Hematopoietic multipotent progenitor cell treated with erythropoietin and hydrocortisone succinate and interleukin-3 and kit ligand, for 4 days (in vitro differentiated cells): ENCODE measurements around the gene NKG7.

ENCODE experiments used
- DNase-seq: peaks from one replicate; pipeline ENCODE4 v3.0.0-alpha.2; 2015

Gene NKG7

DNA sequence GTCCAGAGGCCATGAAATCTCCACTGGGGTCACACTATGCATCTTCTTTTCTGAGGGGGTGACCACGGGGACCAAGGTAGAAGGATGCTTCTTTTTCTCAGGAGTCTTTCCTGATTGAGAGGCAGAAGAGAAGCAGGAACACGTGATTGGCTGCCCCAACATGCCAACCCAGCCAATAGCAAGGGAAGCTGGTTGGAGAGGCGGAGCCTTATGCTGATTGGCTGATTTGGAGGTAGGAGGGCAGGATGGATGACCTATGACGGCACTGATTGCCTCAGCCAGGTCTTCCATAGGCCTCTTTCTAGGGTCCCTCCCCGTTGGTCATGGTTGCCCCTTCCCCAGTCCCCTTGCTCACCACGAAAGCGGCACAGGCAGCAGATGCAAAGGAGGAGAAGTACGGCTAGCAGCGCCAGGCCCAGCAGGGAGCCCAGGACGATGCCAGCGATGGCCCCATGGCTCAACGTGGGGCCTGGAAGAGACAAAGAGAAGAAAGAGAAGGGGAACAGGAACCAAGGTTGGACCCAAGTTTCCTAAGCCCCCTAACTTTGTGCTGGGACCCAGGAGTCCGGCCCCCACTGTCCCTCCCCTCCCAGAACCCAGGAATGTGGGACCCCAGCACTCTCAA lies 38.5 kb downstream of the NKG7 start:
- DNase-seq, result peak; percentile 32

DNA sequence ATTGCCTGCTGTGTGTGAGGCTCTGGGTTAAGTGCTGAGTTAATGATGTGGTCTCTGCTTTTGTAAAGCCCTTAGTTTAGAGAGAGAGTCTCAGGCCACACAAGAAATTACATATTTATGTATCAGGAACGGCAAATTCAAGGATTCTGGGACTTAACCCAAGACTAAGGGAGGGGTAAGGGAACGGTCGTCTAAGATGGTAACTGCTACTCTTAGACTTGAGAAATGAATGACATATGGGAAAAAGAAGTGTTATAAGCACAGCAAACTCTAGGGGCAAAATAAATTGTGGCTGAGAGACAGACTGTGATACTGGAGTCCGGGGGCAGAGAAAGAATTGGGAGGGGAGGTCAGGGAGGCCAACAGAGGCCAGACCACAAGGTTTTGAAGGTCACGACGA lies 40.7 kb downstream of the NKG7 start:
- DNase-seq, result no peak

DNA sequence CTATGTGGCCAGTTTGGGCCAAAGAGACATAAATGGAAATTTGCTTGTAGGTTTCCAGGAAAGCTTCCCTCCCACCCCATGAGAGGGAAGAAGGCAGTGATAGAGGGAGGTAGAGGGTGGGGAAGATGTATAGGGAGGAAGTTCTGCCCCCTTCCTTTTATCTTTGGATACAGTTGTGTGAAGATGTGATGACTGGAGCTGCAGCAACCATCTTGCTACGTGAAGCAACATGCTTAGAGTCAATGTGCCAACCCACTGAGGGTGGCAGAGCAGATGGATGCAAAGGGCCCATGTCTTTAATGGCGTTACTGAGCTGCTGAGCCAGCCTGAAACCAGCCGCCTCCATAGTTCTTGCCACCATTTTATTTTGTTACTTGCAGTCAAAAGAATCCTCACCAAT lies 41.3 kb downstream of the NKG7 start:
- DNase-seq, result no peak

DNA sequence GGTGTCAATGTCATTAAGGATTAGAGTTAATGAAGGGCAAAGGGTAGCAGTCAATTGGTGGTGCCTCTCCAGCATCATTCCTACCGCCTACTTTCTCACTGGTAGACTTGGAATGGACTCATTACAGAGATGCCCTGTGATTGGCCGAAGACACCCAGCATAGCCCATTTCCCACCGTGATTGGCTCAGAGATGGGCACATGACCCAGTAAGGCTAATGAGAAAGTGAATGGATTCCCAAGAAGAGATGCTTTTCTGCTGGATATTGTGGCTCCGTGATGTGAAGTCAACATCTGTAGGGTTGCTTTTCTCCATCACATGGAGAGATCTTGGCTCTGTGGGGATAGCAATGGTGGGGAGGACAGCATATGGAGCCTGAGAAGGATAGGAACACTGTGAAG lies 42.1 kb downstream of the NKG7 start:
- DNase-seq, result no peak

DNA sequence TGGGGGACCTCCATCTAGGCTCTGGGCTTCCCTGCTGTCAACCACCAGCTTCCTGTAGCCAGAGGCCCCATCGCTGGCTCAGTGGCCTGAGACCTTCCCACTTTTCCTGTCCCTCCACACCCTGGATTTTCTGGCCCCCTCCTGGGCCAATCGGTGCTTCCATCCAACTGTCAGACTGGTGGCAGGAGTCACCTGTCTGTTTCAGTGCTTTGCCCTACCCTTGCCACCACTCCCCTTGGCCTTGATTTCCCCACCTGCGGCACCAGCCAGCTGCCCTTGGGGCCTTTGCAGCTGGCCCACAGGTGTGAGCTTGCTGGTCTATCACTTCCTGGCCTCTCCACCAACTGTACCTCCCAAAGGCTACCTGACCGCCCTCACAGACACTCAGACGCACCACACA lies 43.0 kb downstream of the NKG7 start:
- no peak for DNase-seq

DNA sequence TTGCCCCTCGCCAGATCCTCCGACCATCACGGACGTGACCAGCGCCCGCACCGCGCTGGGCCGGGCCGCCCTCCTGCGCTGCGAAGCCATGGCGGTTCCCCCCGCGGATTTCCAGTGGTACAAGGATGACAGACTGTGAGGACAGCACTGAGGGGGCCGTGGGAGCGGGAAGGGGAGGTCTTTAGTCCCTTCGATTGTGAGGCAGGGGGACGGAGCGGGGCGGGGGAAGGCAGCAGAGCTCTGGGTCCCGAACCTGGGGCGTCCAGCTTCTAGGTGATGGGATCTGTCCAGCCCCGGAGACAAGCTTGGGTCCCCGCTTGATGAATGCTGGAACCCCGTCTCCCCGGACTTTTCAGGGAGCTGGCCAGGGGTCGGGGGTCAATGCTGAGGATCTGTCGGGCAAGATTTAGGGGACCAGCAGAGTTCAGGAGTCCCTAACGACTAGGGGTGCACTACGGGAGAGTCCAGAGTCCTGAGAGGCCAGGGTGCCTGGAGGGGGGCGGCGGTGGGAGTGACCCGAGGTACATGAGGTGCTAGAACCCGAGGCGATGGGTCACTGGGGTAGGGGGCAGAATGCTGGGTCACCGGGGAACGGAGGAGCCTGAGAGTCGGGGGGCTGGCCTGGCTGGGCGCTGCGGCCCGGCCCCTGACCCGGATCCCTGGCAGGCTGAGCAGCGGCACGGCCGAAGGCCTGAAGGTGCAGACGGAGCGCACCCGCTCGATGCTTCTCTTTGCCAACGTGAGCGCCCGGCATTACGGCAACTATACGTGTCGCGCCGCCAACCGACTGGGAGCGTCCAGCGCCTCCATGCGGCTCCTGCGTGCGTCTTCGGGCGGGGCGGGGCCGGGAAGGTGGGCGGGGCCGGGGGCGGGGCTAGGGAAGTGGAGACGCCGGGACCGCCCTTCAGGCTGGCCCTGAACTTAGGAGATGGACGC lies 45.1 kb downstream of the NKG7 start:
- peak; percentile 92 for DNase-seq

DNA sequence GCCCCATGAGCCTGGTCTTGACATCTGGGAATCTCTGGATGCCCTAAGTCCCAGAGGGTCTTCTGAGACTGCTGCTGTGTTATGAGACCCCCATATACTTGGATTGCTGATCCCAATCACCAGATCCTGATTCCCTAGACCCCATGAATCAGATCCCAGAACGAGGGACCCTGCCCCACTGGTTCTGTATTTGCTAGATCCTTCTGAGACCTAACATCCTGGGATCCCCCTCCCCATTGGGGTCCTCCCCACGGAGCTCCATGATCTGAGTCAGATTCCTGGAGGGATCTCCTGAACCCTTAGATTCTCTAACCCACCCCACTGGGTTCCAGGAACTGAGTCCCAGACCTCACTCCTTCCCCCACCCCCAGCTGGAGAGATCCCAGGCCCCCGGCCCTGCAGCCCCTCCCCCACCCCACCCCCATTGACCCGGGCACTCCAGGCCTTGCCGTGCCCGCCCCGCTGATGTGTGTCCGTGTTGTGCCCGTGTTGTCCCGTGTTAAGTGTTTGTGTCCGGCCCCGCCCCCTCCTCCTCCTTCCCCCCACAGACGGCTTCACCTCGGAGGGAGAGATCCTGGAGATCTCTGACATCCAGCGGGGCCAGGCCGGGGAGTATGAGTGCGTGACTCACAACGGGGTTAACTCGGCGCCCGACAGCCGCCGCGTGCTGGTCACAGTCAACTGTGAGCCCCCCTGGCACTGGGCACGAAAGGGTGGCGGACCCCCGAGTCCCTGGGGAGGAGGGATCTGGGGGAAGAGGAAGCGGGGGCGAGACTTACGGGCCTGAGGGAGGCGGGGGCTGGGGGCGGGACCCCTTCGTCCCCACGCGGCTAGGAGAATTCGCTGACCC lies 46.0 kb downstream of the NKG7 start:
- DNase-seq, result peak; percentile 25

DNA sequence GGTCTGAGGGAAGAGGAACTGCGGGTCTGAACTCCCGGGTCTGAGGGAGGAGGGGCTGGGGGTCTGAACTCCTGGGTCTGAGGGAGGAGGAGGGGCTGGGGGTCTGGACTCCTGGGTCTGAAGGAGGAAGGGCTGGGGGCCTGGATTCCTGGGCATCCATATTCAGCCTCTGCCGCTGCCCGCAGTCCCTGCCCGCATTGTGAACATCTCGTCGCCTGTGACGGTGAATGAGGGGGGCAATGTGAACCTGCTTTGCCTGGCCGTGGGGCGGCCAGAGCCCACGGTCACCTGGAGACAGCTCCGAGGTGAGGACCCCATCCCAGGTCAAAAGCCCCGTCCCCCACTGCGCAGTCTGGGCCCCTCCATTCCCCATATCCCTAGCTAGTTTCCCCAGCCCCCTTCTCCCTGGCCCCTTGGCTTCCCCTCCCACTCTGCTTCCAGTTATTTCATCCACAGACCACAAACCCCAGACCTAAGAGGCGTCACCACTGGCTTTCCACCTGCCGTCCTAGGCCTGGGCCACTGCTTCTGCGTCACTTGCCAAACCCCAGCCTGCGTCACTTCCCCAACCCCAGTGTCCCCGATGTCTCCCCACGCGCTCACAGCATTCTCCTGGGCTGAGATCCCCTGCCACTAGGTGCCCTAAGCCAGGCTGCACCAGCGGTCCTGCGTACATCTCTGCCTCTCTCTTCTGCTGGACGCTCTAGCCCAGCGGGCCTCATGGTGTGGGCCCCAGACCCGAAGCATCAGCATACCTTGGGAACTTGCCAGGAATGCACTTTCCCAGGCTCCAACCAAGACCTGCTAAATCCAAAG lies 47.1 kb downstream of the NKG7 start:
- peak; percentile 58 for DNase-seq

DNA sequence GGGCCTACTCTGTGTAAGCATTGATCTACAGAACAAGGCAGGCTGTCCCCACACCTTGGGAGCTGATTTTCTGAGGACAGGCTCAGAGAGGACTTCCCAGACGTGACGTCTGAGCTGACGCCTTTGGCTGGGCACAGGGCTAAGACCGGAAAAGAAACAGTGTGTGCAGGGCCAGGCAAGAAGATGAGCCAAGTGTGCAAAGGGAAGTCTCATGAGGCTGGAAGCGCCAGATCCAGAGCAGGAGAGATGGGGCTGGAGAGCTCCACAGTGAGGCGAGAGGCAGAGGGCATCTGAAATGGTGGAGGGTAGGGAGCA lies 48.3 kb downstream of the NKG7 start:
- no peak for DNase-seq

DNA sequence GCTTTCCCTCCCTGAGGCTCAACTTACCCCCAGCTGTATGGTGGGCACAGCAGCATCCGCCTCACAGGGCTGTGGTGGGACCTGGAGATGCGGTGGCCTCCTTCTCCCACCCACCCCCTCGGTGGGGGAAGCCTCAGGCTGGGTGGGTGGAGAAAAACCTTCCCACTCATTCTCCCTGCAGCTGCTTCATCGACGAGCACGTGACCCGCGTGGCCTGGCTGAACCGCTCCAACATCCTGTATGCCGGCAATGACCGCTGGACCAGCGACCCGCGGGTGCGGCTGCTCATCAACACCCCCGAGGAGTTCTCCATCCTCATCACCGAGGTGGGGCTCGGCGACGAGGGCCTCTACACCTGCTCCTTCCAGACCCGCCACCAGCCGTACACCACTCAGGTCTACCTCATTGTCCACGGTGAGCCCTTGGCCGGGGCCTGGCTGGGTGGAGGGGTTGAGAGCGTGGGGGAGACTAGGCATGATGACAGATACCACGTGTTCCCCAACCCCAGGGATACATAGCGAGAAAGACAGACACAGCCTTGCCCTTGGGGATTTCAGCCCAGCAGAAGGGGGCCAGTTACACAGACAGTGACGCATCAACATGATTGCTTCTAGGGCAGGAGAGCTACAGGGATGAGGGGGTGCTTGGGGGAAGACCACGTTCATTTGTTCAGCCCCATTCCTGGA lies 48.8 kb downstream of the NKG7 start:
- DNase-seq, result no peak

DNA sequence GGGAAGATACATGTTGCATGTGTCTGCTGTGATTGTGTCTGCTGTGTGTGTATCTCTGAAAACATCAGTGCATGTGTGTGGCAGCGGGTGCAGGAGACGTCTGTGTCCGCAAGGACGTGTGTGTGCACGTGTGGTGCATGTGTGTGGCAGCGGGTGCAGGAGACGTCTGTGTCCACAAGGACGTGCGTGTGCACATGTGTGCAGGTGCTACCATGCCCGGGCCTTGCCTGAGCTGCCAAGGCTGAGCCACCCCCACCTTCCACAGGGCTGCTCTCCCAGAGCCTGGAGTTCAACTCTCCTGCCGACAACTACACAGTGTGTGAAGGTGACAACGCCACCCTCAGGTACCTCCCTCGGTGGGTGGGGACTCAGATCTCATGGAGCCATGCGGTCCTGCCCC lies 50.7 kb downstream of the NKG7 start:
- DNase-seq, result no peak
